WTC11 (cell line): ENCODE data around the gene GNMT. TPM values are rescaled to one million over a fixed set of nuclear protein-coding genes. Genes with fewer than 3 reads are reported as not detected.

Source experiments
- ATAC-seq: fragments of 200-7000 bp; cut with Tn5 transposase; 2 replicates; pipeline ENCODE4 v1.10.0; 2021; ENCODE audit warnings: mild to moderate bottlenecking, moderate library complexity
- CTCF ChIA-PET: fragments of 300-600 bp; sonication (Branson Sonifier 250); formaldehyde crosslinking; loops from one replicate; lab custom pipeline; 2021; ENCODE audit warnings: antibody characterized with exemption; lab: Charles Lee
- POLR2A ChIA-PET: fragments of 350-600 bp; sonication (Branson Sonifier 250); formaldehyde crosslinking; loops from one replicate; lab custom pipeline; 2021; ENCODE audit warnings: antibody characterized with exemption; lab: Charles Lee
- DNase-seq: peaks from one replicate; pipeline ENCODE4 v3.0.0; 2021; ENCODE audit warnings: low spot score
- H3K27ac Mint-ChIP-seq: 2 replicates; pipeline ENCODE4 v1.8.0; 2021; ENCODE audit warnings: mixed read lengths
- H3K27me3 Mint-ChIP-seq: 2 replicates; pipeline ENCODE4 v1.8.0; 2021; ENCODE audit warnings: low read depth, mild to moderate bottlenecking, moderate library complexity, mixed read lengths
- H3K36me3 Mint-ChIP-seq: 2 replicates; pipeline ENCODE4 v1.8.0; 2021; ENCODE audit warnings: mixed read lengths
- H3K4me1 Mint-ChIP-seq: 2 replicates; pipeline ENCODE4 v1.8.0; 2022; ENCODE audit warnings: mixed read lengths
- H3K4me3 Mint-ChIP-seq: 2 replicates; pipeline ENCODE4 v1.8.0; 2021; ENCODE audit warnings: mild to moderate bottlenecking, moderate library complexity, mixed read lengths
- H3K9me3 Mint-ChIP-seq: 2 replicates; pipeline ENCODE4 v1.8.0; 2021; ENCODE audit warnings: mixed read lengths
- CBFB ChIP-seq: sonication (generic); formaldehyde crosslinking; IDR thresholded peaks from 2 replicates; pipeline ENCODE4 v1.8.1; 2022; ENCODE audit warnings: mild to moderate bottlenecking, low read depth, missing genetic modification reagents
- GABPB1 ChIP-seq: sonication (generic); formaldehyde crosslinking; IDR thresholded peaks from 2 replicates; pipeline ENCODE4 v1.8.1; 2023; ENCODE audit warnings: mild to moderate bottlenecking, missing genetic modification reagents
- GRHL2 ChIP-seq: fragments of 250-450 bp; sonication (Bioruptor Pico); IDR thresholded peaks from 2 replicates; pipeline ENCODE4 v1.8.0; 2022; ENCODE audit warnings: mild to moderate bottlenecking, moderate library complexity; ENCODE audit not compliant: insufficient replicate concordance, severe bottlenecking
- TEAD4 ChIP-seq: sonication (generic); formaldehyde crosslinking; IDR thresholded peaks from 2 replicates; pipeline ENCODE4 v1.8.0; 2022; ENCODE audit warnings: mild to moderate bottlenecking, missing genetic modification reagents
- ZNF232 ChIP-seq: sonication (generic); formaldehyde crosslinking; IDR thresholded peaks from 2 replicates; pipeline ENCODE4 v1.8.0; 2022; ENCODE audit warnings: mild to moderate bottlenecking, missing genetic modification reagents
- ZNF263 ChIP-seq: sonication (generic); formaldehyde crosslinking; IDR thresholded peaks from 2 replicates; pipeline ENCODE4 v1.8.1; 2022; ENCODE audit warnings: low read depth, mild to moderate bottlenecking, moderate library complexity, missing genetic modification reagents
- ZNF396 ChIP-seq: fragments of 250-450 bp; sonication (Bioruptor Pico); IDR thresholded peaks from 2 replicates; pipeline ENCODE4 v1.8.0; 2021; ENCODE audit warnings: mild to moderate bottlenecking, moderate library complexity, borderline replicate concordance
- total RNA-seq: library from RNA; stranded (reverse); gene quantifications from 3 replicates; pipeline ENCODE4 v1.2.3, GENCODE V29; 2021
- TF ChIP-seq, protein P1 (sequence below): fragments of 250-450 bp; sonication (Bioruptor Pico); conservative IDR thresholded peaks from 2 replicates; pipeline ENCODE4 v1.9.0; 2021; ENCODE audit warnings: mild to moderate bottlenecking
- TF ChIP-seq, protein P2 (sequence below): sonication (generic); formaldehyde crosslinking; IDR thresholded peaks from 2 replicates; pipeline ENCODE4 v1.8.1; 2022; ENCODE audit warnings: mild to moderate bottlenecking, missing genetic modification reagents, moderate library complexity, borderline replicate concordance
- TF ChIP-seq, protein P3 (sequence below): sonication (generic); formaldehyde crosslinking; IDR thresholded peaks from 2 replicates; pipeline ENCODE4 v1.8.1; 2022; ENCODE audit warnings: mild to moderate bottlenecking, moderate library complexity, missing genetic modification reagents
- TF ChIP-seq, protein P4 (sequence below): fragments of 250-450 bp; sonication (Bioruptor Pico); IDR thresholded peaks from 2 replicates; pipeline ENCODE4 v1.9.0; 2021; ENCODE audit warnings: mild to moderate bottlenecking, borderline replicate concordance
- TF ChIP-seq, protein P5 (sequence below): fragments of 250-450 bp; sonication (Bioruptor Pico); IDR thresholded peaks from 2 replicates; pipeline ENCODE4 v1.9.0; 2021; ENCODE audit warnings: mild to moderate bottlenecking
- TF ChIP-seq, protein P6 (sequence below): sonication (generic); formaldehyde crosslinking; IDR thresholded peaks from 2 replicates; pipeline ENCODE4 v1.8.0; 2022; ENCODE audit warnings: mild to moderate bottlenecking, missing genetic modification reagents

The GNMT gene
- total RNA-seq, 1 experiment from 2014 or later, result 2.0 TPM

DNA sequence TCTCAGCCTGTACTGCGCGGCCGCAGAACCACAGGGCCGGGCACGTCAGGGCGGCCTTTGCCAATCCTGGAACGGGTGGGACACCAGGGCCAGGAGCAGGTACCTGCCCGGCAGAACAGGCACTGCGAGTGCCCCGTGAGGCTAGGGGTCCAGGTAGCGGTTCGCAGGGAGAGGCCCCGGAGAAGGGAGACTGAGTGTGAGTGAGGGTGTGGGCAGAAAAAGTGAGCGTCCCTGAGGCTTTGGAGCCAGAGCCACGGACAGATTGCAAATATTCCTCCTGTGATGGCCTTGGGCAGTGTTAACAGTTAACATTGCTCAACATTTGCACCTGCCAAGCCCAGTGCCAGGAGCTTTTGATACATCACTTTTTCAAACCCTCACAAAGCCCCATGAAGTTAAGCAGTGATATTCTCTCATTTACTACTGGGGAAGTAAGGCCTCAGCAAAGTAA, 491 bp downstream of the GNMT start:
- Mint-ChIP-seq H3K27me3 (peaks cover 36% of the 10 kb centered on the region), H3K4me1 (peaks cover 15% of the 10 kb centered on the region; the same call in 1 of the 2 replicates), H3K27ac (no peak overlapping the region), H3K36me3 (no peaks in the 10 kb centered on the region), H3K4me3 (peak overlapping the region; percentile 88), H3K9me3 (no peaks in the 10 kb centered on the region)
- ChIA-PET POLR2A (interaction anchor here (0.7 to 2.4 kb wide), 6 partner anchors 18 to 1325 kb away, joined by 4 to 8 read pairs (median 6); partner anchors contain the start of genes CNPY3, KLHDC3, PEX6 and UBR2), CTCF (interaction anchor here (0.9 to 1.9 kb wide), 10 partner anchors 11 to 182 kb away, joined by 3 to 13 read pairs (median 4); partner anchors contain the start of genes CUL7, KLHDC3, PEX6 and RRP36)
- TF ChIP-seq, protein P1, sequence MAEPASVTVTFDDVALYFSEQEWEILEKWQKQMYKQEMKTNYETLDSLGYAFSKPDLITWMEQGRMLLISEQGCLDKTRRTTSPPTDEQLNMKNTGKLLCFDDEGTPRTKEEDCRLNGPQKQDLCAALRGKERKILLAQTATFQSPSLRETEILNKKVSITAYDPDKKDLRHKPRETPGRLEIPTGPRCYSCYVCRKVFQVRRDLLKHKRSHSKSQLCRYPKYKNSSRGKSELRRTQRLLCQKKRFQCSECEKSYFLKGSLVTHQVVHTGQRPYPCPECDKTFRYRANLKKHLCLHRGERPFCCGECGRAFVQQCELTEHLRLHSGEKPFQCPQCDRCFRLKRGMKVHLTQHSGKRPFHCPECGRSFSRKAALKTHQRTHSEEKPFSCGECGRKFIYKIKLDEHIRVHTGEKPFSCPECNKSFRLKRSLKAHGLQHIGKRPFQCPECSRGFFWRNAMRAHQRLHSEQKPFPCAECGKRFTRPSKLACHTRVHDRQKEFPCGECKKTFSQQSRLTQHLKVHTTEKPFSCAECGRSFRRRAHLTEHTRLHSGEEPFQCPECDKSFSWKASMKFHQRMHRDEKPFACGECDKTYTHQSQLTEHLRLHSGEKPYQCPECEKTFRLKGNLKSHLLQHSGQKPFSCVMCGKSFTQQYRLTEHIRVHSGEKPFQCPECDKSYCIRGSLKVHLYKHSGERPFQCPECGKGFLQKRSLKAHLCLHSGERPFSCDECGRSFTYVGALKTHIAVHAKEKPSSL (CRISPR knock-in tag), result no peak
- TF ChIP-seq, protein P2, sequence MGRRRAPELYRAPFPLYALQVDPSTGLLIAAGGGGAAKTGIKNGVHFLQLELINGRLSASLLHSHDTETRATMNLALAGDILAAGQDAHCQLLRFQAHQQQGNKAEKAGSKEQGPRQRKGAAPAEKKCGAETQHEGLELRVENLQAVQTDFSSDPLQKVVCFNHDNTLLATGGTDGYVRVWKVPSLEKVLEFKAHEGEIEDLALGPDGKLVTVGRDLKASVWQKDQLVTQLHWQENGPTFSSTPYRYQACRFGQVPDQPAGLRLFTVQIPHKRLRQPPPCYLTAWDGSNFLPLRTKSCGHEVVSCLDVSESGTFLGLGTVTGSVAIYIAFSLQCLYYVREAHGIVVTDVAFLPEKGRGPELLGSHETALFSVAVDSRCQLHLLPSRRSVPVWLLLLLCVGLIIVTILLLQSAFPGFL, result no peak
- TF ChIP-seq, protein P3, sequence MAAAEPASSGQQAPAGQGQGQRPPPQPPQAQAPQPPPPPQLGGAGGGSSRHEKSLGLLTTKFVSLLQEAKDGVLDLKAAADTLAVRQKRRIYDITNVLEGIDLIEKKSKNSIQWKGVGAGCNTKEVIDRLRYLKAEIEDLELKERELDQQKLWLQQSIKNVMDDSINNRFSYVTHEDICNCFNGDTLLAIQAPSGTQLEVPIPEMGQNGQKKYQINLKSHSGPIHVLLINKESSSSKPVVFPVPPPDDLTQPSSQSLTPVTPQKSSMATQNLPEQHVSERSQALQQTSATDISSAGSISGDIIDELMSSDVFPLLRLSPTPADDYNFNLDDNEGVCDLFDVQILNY (CRISPR knock-in tag), result no peak
- TF ChIP-seq, protein P4, sequence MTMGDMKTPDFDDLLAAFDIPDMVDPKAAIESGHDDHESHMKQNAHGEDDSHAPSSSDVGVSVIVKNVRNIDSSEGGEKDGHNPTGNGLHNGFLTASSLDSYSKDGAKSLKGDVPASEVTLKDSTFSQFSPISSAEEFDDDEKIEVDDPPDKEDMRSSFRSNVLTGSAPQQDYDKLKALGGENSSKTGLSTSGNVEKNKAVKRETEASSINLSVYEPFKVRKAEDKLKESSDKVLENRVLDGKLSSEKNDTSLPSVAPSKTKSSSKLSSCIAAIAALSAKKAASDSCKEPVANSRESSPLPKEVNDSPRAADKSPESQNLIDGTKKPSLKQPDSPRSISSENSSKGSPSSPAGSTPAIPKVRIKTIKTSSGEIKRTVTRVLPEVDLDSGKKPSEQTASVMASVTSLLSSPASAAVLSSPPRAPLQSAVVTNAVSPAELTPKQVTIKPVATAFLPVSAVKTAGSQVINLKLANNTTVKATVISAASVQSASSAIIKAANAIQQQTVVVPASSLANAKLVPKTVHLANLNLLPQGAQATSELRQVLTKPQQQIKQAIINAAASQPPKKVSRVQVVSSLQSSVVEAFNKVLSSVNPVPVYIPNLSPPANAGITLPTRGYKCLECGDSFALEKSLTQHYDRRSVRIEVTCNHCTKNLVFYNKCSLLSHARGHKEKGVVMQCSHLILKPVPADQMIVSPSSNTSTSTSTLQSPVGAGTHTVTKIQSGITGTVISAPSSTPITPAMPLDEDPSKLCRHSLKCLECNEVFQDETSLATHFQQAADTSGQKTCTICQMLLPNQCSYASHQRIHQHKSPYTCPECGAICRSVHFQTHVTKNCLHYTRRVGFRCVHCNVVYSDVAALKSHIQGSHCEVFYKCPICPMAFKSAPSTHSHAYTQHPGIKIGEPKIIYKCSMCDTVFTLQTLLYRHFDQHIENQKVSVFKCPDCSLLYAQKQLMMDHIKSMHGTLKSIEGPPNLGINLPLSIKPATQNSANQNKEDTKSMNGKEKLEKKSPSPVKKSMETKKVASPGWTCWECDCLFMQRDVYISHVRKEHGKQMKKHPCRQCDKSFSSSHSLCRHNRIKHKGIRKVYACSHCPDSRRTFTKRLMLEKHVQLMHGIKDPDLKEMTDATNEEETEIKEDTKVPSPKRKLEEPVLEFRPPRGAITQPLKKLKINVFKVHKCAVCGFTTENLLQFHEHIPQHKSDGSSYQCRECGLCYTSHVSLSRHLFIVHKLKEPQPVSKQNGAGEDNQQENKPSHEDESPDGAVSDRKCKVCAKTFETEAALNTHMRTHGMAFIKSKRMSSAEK (CRISPR knock-in tag), result no peak
- TF ChIP-seq GABPB1 (CRISPR knock-in tag), result peak; percentile 46; the same call in 1 of the 2 replicates
- no peak for TF ChIP-seq TEAD4 (CRISPR knock-in tag)
- TF ChIP-seq, protein P5, sequence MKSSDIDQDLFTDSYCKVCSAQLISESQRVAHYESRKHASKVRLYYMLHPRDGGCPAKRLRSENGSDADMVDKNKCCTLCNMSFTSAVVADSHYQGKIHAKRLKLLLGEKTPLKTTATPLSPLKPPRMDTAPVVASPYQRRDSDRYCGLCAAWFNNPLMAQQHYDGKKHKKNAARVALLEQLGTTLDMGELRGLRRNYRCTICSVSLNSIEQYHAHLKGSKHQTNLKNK, result no peak
- no peak for TF ChIP-seq GRHL2 (CRISPR knock-in tag)
- TF ChIP-seq ZNF263 (CRISPR knock-in tag), result no peak
- no peak for TF ChIP-seq ZNF232 (CRISPR knock-in tag)
- TF ChIP-seq, protein P6, sequence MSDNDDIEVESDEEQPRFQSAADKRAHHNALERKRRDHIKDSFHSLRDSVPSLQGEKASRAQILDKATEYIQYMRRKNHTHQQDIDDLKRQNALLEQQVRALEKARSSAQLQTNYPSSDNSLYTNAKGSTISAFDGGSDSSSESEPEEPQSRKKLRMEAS (CRISPR knock-in tag), result peak; percentile 3; the same call in 1 of the 2 replicates
- ATAC-seq (no peak), DNase-seq (no peak)

DNA sequence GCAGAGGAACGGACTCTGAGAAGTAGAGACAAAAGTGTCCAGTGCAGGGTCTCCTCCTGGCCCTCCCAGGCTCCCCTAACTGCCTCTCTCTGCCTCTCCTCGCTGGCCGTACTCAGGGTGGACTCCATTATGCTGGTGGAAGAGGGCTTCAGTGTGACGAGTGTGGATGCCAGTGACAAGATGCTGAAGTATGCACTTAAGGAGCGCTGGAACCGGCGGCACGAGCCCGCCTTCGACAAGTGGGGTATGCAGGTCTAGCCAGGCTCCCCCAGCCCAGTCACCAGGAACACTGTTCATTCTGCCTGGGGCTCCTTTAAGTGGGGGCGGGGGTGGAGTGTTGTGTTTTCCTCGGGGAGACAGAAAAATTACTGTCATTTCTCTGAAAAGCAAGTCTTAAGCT, 1.5 kb downstream of the GNMT start:
- ATAC-seq (no peak), DNase-seq (no peak)
- peaks cover 36% of the 10 kb centered on the region for H3K27me3 Mint-ChIP-seq
- no peaks in the 10 kb centered on the region for H3K36me3 Mint-ChIP-seq
- 0 out of 2 replicates have a peak overlapping the region, but pooled peaks have one; percentile 88 for H3K4me3 Mint-ChIP-seq
- H3K27ac Mint-ChIP-seq, result no peak overlapping the region
- TF ChIP-seq CBFB (no peak), ZNF396 (CRISPR knock-in tag) (no peak)
- ChIA-PET CTCF (interaction anchor here (1.1 to 1.9 kb wide), 2 partner anchors 51 to 59 kb away, joined by 3 to 13 read pairs; partner anchors contain the start of gene RRP36), POLR2A (interaction anchor here (1.7 to 2.4 kb wide), 2 partner anchors 17 to 33 kb away, joined by 5 to 8 read pairs; partner anchors contain the start of genes CNPY3 and PEX6)
- H3K4me1 Mint-ChIP-seq, result peaks cover 15% of the 10 kb centered on the region; the same call in 1 of the 2 replicates
- no peaks in the 10 kb centered on the region for H3K9me3 Mint-ChIP-seq
